GM19438 (cell line): ENCODE data around the gene FOXP1.

ENCODE experiments used
- ATAC-seq: cut with Tn5 transposase; IDR thresholded peaks from one replicate; pipeline ENCODE4 v1.9.1; 2021; ENCODE audit warnings: low read depth; ENCODE audit not compliant: unreplicated experiment

The FOXP1 gene

DNA sequence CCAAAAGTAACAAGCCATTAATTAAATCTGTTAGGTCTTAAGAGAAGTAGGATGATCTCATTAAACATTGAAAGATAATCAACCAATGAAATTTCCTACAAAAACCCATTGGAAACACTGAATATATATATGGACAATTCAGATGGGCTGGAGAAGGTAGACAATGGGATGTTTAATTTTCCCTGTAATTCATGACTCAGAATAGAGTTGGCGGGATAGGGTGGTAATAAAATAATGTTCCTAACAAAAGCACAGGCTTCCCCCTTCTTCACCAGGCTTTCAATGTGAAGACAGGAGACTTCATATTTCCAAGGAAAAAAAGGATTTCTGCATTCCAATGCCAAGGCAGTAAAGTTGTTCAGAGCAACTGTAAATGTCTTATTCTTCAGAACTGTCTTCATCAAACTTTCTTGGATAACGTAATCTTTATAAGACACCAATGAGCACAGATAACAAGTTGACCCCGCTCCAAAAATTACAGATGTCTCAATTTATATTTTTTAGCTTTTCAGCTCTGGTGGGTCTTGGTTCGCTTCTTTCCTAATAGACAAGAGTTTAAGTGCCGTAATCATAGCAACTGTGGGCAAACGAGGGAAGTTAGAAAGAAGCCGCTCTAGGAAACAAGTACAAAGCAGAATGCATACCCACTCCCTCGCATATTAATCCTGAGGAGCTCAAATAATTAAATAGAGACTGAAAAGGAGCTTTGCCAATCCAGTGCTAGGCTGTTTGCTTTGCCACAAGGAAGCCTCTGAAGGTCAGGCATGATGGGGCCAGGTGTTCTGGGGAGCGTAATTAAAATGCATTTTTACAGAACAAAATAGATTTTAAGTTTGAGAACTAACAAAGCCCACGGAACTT, 377.0 kb downstream of the FOXP1 start:
- no peak for ATAC-seq

DNA sequence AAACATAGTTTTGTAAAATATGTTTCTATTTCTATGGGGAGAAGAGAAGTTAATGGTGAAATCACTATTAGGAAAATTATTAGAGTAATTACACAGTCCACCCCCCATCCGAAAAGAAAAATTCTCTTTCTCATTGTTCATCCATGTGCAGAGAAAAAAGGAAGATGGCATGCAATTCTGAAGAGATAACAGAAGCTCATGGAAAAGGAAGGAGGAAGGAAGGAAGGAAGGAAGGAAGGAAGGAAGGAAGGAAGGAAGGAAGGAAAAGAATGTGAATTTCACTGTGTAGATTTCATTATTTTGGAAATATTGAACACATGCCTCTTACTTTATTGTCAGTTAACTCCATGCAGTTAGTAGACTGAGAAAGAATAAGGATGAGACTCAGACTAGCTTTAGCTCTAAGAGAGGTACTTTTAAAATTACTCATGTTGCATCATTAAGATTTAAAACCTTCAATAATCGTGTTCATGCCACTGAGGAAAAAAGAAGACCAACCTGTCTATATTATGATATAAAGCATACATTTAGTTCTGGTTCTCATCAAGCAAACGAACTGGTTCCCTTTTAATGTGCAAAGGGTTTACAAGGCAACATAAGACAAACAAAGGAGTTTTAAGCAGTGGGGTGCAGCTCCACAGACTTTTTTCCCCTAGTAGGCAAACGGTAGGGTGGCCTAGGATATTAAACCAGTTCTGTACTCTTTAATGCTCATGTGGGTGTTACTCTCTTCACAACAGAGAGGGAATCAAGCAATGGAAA, 379.6 kb downstream of the FOXP1 start:
- no peak for ATAC-seq

DNA sequence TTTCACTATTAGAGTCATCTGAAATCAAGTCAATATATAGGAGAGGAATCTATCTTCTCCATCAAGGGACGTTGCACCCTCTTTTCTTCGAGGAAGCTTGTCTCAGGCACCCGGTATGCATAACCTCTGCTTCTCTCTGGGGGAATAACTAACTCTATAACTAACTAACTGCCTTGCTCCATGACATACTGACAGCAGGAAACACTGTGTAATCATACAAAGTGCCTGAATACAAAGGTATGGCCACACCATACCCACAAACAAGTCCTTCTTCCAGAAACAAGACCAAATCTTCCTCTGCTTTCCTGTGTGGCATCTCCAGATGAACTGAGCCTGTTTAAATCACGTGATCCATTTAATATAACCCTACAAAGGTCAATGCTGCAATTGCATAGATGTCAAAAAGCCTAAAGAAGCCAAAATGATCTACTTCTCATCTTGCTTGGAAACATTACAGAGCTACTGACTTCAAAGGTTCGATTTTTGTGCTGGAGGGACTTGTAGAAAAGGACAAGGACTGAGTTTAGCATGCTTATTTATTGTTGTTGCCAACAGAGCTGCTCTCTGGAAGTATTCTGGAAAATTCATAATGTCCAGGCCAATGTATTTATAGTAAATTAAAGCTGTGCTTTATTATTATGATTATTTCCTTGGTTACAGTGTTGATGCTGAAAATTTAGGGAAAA, 380.5 kb downstream of the FOXP1 start:
- no peak for ATAC-seq

DNA sequence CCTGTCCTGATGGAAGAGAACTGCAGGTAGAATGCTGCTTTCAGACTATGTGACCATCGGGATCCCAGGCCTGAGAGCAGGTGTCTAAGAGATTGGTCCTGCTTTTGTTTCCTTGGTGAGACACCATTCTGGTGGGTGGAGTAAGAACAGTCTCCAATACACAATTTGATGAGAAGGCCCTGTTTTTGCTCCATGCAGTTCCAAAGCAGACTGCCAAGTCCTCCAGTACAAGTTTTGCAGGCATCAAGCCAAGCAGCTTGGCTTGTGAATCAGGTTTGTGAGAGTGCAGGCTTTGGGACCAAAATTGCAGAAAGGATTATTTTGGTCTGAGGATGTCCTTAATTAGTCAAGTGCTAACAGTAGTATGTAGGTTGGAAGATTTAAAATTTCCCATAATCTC, 381.6 kb downstream of the FOXP1 start:
- ATAC-seq, result no peak

DNA sequence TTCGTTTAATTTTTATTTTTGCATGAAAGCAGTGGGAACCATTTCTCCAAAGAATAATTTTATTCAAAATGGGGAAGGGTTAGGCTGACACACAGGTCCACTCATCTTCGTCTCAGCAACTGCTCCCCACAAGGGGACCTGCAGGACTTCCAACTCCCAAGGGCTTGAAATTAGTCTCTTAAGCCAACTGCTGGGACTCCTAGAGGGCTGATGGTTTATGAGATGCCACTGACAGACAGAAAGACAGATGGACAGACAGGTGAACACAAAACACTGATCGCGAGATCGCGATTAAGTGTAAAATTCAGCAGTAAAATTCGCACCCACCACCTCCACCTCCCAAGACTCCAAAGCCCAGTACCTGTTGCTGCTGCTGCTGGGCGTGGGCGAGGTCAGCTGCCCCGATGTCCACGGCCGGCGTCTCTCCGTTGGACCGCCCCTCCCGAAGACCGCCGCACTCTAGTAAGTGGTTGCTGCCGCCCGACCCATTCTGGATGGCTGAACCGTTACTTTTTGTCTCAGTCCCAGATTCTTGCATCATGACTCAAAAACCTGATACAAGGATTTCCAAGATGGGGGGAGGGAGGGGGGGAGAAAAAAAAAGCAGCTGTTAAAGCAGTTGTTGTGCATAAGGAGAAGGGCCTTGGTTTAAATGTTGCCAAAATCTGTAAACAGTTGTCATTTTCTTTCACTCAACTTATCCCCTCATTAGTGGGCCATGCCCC, 385.5 kb downstream of the FOXP1 start:
- no peak for ATAC-seq

DNA sequence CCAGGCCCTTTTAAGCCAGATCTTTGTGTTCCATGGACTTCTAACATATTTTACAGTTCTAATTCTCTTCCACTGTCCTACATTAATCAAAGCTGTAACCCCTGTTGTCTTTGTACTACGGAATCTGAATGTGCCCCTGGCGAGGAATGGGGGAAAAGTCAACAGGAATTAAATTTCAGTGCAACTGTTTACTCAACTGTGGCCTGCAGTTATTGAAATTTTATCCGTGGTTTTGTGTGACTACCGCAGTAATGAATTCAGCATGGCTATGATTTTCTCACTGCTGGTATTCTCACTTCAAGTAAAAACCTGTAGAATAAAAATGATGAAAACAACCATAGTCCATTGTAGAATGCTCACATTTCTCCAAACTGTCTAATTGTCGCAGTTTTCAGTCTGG, 388.0 kb downstream of the FOXP1 start:
- ATAC-seq, result no peak

DNA sequence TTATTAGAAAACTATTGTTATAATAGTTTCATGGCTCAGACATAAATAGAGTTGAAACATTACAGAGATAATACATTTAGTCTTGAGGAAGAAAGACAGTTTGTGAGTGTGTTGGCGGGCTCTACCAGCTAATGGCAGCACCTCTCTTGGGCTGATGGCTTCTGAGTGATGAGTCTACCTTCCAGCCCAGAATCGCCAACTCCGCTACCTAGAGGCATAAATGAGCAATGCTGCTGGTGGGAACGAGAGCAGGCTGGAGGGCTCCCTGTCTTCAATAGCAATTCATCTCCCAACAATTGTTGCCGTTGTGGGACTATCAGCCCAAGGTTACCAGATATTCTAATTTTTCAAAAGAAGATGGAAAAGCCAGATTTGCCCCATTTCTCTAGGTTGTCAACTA, 388.7 kb downstream of the FOXP1 start:
- ATAC-seq, result no peak

DNA sequence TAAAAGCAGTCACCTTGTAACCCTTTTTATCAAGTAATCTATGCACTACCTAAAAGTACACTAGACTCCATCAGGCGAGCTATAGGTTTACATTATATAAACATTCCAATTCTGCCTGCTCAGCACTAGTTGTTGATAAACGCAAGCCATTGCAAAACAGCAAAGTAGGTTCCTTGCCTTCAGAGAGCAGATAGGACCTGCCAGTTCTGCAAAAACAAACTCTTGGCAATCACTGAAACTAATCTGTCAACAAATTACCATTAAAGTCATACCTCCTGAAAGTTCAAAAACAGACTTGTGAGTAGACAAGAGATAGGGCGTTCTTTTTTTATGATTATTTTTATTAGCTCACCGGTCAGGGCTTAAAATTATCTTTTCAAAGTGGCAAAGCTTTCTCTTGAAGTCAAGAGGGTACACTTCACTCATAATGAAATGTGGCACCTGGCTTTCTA, 392.5 kb downstream of the FOXP1 start:
- no peak for ATAC-seq

DNA sequence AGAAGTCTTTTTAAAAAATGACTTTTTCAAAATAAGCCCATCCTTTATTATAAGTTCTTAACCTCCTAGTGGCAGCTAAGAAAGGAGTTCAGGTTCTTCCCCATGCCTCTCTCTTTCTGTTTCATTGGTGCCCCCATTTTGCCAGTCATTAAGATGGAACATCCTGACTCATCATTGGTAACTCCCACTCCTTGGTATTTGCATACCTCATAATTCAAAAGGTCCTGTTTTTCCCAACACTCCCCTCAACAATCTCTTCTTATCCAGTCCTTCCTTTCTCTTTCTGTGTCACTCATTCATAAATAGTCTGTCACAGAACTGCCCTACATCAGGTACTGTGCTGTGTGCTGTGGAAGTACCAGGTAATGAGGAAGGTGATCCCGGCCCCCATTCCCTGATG, 394.0 kb downstream of the FOXP1 start:
- no peak for ATAC-seq

DNA sequence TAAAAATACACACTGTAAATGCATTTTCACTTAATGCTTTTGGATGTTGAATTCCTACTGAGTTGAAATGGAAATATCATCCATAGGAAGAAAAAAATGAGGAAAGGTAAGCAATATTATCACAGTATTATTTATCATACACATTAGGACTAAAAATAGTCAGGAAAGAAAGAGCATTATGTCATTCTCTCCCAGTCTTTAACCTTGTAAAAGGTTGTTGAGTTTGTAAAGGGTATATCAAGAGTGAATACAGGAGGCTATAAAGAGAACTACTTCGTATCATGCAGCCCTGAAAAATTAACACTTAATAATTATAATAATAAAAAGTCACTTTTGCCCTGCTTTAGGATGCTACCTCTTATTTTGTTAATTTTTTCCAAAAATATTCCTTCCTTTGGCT, 395.8 kb downstream of the FOXP1 start:
- no peak for ATAC-seq

DNA sequence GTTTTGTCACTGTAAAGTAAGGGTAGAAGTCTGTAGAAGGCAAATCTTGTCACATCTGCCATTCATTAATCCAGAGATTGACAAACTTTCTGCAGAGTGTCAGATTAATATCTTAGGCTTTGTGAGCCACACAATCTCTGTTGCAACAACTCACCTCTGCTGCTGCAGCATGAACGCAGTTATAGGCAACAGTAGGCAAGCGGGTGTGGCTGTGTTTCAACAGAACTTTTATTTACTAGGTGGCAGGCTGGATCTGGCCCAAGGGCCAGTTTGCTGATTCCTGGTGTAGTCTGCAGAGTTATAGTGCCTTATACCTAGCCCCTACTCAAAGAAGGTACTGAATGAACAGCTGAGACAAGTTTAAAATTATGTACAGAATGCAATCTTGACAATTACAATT, 396.7 kb downstream of the FOXP1 start:
- ATAC-seq, result no peak

DNA sequence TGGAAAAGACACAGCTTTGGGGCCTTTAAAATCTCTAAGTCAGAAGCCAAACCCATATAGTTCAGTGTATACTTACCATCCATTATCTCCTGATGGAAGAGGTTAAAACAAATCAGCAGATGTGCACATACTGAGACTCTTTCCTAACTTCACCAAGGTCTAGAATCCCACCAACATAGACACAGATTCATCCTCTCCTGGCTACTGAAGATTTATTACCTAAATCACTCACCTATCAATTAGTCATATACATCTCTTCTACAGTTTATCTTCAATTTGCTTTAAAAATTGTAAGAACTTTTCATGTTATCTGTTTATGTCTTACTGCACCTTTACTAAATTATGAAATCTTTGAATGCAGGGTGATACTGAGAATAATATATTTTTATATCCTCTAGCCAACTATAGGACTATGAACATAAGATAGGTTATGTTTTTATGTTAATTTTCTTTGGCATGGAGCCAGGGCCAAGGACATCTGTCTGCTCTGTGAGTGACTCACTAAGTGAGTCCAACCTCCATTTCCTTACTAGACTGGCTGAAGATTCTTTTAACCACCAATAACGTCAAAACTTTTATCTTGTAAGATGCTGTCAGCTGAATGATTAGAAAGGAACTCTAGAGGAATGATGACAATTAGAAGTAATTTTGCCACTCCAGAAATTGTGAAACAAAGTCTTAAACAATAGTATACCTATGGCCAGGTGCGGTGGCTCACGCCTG, 397.6 kb downstream of the FOXP1 start:
- no peak for ATAC-seq

DNA sequence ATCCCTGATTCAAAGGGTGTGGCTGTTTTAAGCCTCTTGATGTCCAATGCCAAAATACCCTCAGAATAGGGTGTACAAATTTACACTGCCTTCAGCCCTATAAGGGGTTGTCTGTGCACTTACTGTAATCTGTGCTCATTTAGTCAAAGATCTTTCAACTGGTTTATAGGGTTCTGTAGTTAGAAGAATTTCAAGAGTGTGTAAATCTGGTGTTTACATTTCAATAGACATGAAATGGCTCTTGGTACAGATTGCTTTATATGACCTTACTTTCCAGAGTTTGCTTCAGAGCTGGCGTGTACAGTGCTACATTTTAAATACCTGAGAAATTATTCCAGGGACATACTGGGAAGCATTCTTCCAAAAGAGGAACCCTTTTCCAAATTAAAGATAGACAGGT, 399.3 kb downstream of the FOXP1 start:
- ATAC-seq, result no peak

DNA sequence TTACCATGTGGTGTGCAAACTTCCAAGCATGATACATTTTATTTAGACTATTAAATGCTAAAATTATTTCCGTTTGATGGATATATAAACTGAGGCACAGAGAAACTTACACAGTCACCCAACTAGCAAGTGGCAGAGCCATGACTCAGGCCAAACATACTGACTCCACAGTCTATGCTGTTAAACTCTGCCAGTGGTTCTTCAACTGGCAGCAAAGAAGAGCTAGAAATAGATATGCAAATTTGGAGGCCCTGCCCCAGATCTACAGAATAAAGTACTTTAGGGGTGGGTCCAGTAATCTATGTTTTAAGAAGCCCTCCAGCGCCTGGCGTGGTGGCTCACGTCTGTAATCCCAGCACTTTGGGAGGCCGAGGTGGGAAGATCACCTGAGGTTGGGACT, 400.0 kb downstream of the FOXP1 start:
- ATAC-seq, result no peak

DNA sequence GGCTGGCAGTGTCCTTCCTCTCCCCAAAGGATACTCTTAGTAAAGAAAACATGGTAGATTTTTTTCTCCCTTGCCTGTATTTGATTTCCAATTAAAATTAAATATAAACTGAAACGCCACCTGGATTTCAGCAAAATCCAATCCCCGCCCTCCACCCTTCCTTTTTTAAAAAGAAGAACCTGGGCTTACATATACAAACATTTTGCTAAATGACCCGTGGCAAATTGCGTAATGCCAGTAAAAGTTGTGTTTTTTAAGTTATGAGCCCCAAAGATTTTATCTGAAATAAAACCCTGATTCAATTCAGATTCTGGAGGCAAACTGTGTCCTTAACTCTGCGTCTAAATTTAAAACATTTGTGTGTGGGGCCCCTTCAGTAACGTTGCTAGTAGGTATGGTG, 403.0 kb downstream of the FOXP1 start:
- ATAC-seq, result no peak

DNA sequence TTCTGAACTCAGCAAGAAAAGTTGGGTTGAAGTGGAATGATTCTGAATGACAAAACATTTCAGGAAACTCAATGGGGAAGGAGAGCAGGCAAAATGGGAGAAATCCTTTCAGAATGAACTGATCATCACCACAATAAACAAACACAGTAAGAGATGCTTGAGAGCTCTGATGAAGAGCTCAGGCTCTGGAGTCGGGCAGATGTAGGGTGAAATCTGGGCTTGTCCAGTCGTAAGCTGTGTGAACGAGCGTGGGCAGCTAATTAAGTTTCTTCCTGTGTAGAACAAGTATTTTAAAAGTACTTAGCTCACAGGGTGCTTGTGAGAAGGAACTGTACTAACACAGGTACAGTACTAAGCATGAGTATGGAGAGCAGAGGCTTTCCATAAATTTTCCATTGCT, 406.2 kb downstream of the FOXP1 start:
- ATAC-seq, result no peak

DNA sequence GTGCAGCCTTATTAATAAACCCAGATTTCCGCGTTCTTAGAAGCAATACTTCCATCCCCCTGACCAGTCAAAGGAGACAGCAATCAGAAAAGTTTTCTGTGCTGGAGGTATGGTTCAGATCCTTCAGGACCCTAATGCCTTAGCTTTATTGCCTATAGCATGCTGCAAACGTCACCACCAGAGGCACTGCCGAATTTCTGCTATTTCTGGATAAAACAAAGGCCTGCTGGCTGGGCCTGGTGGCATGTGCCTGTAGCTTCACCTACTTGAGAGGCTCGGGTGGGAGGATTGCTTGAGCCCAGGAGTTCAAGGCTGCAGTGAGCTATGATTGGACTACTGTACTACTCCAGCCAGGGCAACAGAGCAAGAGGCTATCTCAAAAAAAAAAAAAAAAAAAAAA, 407.2 kb downstream of the FOXP1 start:
- ATAC-seq, result no peak

DNA sequence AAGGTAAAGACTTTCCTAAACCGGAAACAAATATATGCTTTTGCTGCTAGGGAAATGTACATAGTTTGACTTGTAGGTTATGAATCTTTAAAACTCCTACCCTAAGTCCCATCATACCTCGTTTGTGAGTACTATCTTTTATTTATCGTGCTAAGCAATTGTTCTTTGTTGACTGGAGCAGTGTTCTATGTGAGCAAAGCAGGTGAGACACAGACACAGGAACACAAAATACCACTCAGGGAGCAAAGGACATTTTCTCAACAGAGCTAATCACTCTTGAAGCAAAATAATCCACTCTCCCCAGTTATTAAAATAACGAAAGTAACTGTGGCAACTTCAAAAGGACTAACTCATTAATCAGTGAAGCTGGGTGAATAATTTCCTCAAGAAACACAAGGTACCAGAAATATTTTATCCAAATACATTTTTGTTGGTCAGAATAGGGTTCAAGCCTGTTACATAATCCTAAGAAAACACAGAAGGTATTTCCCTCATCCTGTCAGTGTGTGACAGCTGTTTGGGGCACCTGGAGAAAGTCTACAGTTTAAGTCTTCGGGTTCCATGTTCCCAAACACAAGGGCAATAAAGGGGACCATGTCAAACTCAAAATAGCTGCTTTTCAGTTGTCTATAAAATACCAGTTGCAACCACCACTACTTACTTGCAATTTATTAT, 407.7 kb downstream of the FOXP1 start:
- ATAC-seq, result no peak

DNA sequence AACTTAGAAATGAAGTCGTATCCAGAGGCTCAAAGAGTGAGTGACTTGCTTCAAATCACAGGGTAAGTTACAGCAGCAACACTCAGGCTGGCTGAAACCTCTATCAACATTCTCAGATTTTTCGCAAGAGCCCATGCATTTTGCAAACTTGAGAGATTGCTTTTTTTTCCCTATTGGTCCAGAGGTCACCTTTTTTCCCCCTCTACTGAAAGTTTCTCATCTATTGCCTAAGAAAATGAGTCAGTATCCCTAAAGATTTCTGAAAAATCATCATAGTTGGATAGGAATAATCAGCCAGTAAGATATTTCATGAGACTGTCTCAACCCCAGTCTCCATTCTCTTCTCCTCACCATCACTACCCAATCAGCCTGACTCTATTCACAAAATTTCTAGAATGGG, 410.6 kb downstream of the FOXP1 start:
- ATAC-seq, result no peak

DNA sequence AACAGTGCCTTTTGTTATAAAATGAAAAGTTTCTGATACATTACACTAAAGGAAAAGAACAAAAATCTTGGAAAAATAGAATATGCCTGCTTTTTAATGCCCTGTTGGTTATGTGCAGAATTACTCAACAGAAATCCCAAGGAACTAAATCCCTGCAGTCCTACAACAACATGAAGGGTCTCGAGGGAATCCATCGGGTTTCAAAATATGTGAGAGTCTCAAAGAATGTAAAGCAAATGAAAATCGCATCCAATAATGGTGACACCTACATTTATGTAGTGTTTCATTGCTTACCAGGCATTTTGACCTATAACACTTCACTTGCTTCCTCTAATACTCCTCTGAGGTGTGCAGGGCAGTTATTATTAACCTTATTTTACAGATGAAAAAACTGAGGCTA, 411.3 kb downstream of the FOXP1 start:
- no peak for ATAC-seq
